Activated CD4-positive, alpha-beta T cell treated with anti-CD3 and anti-CD28 coated beads, Interleukin-2, amount 10 ng/mL, durations not matched to agents 7 days and 5 days (primary cell): ENCODE measurements around the gene LDLRAD4. TPM values are rescaled to one million over a fixed set of nuclear protein-coding genes. Genes with fewer than 3 reads are reported as not detected.

Experiments used
- CTCF ChIA-PET: fragments of 350-600 bp; sonication (Branson Sonifier 250); formaldehyde crosslinking; loops from one replicate; lab custom pipeline; 2021; ENCODE audit warnings: antibody characterized with exemption; lab: Charles Lee
- POLR2A ChIA-PET: fragments of 350-600 bp; sonication (Branson Sonifier 250); formaldehyde crosslinking; loops from one replicate; lab custom pipeline; 2021; ENCODE audit warnings: antibody characterized with exemption; lab: Charles Lee
- DNase-seq: peaks from one replicate; pipeline ENCODE4 v3.0.0-alpha.2; 2020
- H3K27ac Mint-ChIP-seq: one replicate; pipeline ENCODE4 v1.8.0; 2021; ENCODE audit warnings: mild to moderate bottlenecking, moderate library complexity, mixed read lengths
- H3K27me3 Mint-ChIP-seq: one replicate; pipeline ENCODE4 v1.8.0; 2021; ENCODE audit warnings: mixed read lengths
- H3K36me3 Mint-ChIP-seq: one replicate; pipeline ENCODE4 v1.8.0; 2021; ENCODE audit warnings: low read depth, mixed read lengths
- H3K4me1 Mint-ChIP-seq: one replicate; pipeline ENCODE4 v1.8.0; 2021; ENCODE audit warnings: mixed read lengths
- H3K4me3 Mint-ChIP-seq: one replicate; pipeline ENCODE4 v1.8.0; 2021; ENCODE audit warnings: mild to moderate bottlenecking, moderate library complexity, mixed read lengths
- H3K9me3 Mint-ChIP-seq: one replicate; pipeline ENCODE4 v1.8.0; 2021; ENCODE audit warnings: mixed read lengths
- total RNA-seq, 2 experiments: library from RNA; stranded (reverse); gene quantifications; one replicate each; pipeline ENCODE4 v1.2.3, GENCODE V29; 2021

Gene LDLRAD4
- total RNA-seq, 2 experiments from 2014 or later = 23.8 to 28.6 TPM

DNA sequence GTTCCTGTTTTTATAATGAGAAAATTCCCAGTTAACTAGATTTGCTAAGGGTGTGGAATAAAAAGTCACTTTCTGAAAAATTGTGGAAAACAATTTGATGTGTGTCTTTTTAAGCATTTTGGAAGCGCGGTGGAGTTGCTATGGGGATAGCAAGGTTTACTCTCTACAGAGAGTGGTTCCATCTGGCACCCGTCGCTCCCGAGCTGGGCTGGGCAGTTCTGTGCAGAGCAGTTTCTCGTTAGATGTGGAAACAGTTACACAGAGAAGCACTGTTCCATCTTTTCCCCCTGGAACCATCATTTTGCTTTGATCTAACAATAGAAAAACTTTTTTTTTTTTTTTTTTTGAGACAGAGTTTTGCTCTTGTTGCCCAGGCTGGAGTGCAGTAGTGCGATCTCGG, 17.4 kb downstream of the LDLRAD4 start:
- no peak overlapping the region for H3K27ac Mint-ChIP-seq
- no peaks in the 10 kb centered on the region for H3K9me3 Mint-ChIP-seq
- ChIA-PET POLR2A (no interaction called here), CTCF (interaction anchor here (1.2 kb wide), 1 partner anchor 9 kb away, joined by 3 read pairs; no protein-coding TSS in a partner anchor)
- H3K36me3 Mint-ChIP-seq = no peaks in the 10 kb centered on the region
- no peaks in the 10 kb centered on the region for H3K4me1 Mint-ChIP-seq
- no peak overlapping the region for H3K4me3 Mint-ChIP-seq
- DNase-seq = no peak
- no peaks in the 10 kb centered on the region for H3K27me3 Mint-ChIP-seq

DNA sequence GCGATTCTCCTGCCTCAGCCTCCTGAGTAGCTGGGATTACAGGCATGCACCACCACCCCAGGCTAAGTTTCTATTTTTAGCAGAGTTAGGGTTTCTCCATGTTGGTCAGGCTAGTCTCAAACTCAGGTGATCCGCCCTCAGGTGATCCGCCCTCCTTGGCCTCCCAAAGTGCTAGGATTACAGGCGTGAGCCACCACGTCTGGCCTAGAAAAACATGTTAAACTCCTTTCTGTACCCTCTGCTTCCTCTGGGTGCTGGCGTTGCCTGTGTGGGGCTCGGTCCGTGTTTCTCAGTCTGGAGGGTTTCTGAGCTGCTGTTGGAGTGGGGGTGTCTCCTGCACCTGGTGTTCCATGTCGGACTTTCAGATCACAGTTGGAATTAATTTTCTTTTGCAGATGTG, 17.9 kb downstream of the LDLRAD4 start:
- Mint-ChIP-seq H3K27ac (no peak overlapping the region), H3K4me1 (no peaks in the 10 kb centered on the region), H3K27me3 (no peaks in the 10 kb centered on the region), H3K9me3 (no peaks in the 10 kb centered on the region), H3K4me3 (no peak overlapping the region), H3K36me3 (no peaks in the 10 kb centered on the region)
- POLR2A ChIA-PET = no interaction called here
- DNase-seq = no peak
- CTCF ChIA-PET = interaction anchor here (1.2 kb wide), 1 partner anchor 8 kb away, joined by 3 read pairs; no protein-coding TSS in a partner anchor

GRCh38 chr18:13237073-13237472, 18.5 kb downstream of the LDLRAD4 start:
- Mint-ChIP-seq H3K27ac (no peak overlapping the region), H3K4me3 (no peak overlapping the region), H3K4me1 (no peaks in the 10 kb centered on the region), H3K9me3 (no peaks in the 10 kb centered on the region), H3K36me3 (no peaks in the 10 kb centered on the region), H3K27me3 (no peaks in the 10 kb centered on the region)
- DNase-seq = no peak
- CTCF ChIA-PET = interaction anchor here (1.2 kb wide), 1 partner anchor 8 kb away, joined by 3 read pairs; no protein-coding TSS in a partner anchor
- POLR2A ChIA-PET = no interaction called here

- Mint-ChIP-seq H3K4me3 (no peak overlapping the region), H3K36me3 (no peaks in the 10 kb centered on the region), H3K27ac (peak overlapping the region; percentile 14), H3K9me3 (no peaks in the 10 kb centered on the region), H3K4me1 (no peaks in the 10 kb centered on the region), H3K27me3 (no peaks in the 10 kb centered on the region)
- ChIA-PET POLR2A (no interaction called here), CTCF (no interaction called here)
- DNase-seq = no peak
Observed at GRCh38 chr18:13237641-13238040, 19.1 kb downstream of the LDLRAD4 start.

GRCh38 chr18:13239171-13239956, 20.8 kb downstream of the LDLRAD4 start:
- Mint-ChIP-seq H3K36me3 (no peaks in the 10 kb centered on the region), H3K4me1 (no peaks in the 10 kb centered on the region), H3K27ac (no peak overlapping the region), H3K9me3 (peaks cover 4% of the 10 kb centered on the region), H3K27me3 (no peaks in the 10 kb centered on the region), H3K4me3 (no peak overlapping the region)
- POLR2A ChIA-PET = no interaction called here
- CTCF ChIA-PET = interaction anchor here (0.6 to 1.3 kb wide), 2 partner anchors 8 to 9 kb away, joined by 3 read pairs; no protein-coding TSS in a partner anchor
- no peak for DNase-seq

DNA sequence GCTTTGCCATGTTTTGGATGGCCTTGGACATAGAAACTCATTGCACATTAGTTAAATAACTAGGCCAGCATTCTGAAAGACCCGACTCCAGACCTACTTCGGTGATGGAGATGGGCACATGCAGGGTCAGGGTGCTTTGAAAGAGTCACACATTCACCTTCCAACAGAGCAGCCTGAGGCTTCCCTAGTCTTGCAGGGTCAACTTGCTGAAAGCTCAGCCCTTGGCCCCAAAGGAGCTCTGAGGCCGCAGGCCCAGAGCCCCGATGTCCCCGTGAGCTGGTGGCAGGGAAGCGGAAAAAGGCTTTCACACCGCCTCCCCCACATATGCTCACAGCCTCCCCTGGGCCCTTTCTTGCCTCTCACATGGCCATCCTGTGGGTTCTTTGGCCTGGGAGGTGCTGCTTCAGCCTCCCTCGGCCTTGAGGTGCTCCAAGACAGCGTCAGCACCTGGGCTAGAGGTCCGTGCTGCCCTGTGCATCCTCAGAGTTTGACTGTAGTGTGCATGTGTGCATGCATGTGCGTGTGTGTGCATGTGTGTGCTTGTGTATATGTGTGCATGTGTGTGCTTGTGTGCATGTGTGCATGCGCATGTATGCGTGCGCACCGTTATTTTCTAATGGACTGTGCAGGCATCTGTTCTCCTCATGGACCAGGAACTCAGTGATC, 21.6 kb downstream of the LDLRAD4 start:
- Mint-ChIP-seq H3K36me3 (no peaks in the 10 kb centered on the region), H3K4me3 (no peak overlapping the region), H3K27ac (no peak overlapping the region), H3K4me1 (no peaks in the 10 kb centered on the region), H3K9me3 (peaks cover 4% of the 10 kb centered on the region), H3K27me3 (no peaks in the 10 kb centered on the region)
- DNase-seq = no peak
- ChIA-PET CTCF (no interaction called here), POLR2A (no interaction called here)

DNA sequence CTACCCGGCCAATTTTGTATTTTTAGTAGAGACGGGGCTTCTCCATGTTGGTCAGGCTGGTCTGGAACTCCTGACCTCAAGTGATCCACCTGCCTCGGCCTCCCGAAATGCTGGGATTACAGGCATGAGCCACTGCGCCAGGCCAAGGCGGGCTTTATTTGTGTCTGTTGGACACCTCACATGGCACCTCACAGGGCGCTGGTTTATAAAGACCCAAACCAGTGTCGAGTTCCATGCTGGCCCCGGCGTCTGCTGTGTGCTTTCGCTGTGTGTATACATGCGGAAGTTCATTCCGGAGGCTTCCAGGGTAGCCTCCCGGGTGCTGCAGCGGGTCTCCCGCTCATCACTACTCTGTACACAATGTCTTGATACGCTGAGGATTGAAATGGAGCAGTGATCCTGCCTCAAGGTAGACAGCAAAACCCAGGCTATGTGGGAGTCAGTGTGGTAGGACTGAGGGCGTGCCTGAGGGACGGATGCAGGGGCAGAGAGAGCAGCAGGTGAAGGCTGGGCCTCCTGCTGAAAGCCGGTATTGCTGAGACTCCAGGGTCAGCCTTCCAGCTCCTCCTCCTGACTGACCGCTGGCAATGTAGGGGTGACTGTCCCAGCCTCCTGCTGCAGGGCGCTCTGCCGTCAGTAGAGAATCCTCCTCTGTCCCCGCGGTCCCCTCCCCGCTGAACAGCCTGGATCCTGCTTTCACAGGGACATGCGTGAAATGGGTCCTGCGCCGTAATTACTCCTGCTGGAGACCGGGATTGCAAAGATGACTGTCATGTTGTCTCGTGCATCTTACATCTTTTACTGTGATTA, 22.7 kb downstream of the LDLRAD4 start:
- H3K9me3 Mint-ChIP-seq = peaks cover 4% of the 10 kb centered on the region
- ChIA-PET CTCF (interaction anchor here (0.7 kb wide), 1 partner anchor 61 kb away, joined by 4 read pairs; no protein-coding TSS in a partner anchor), POLR2A (no interaction called here)
- no peaks in the 10 kb centered on the region for H3K27me3 Mint-ChIP-seq
- no peaks in the 10 kb centered on the region for H3K4me1 Mint-ChIP-seq
- H3K4me3 Mint-ChIP-seq = no peak overlapping the region
- H3K27ac Mint-ChIP-seq = no peak overlapping the region
- no peaks in the 10 kb centered on the region for H3K36me3 Mint-ChIP-seq
- no peak for DNase-seq

- H3K4me1 Mint-ChIP-seq = no peaks in the 10 kb centered on the region
- H3K27ac Mint-ChIP-seq = no peak overlapping the region
- DNase-seq = no peak
- H3K4me3 Mint-ChIP-seq = no peak overlapping the region
- H3K36me3 Mint-ChIP-seq = no peaks in the 10 kb centered on the region
- H3K27me3 Mint-ChIP-seq = no peaks in the 10 kb centered on the region
- ChIA-PET CTCF (no interaction called here), POLR2A (no interaction called here)
- peaks cover 4% of the 10 kb centered on the region for H3K9me3 Mint-ChIP-seq
Observed at GRCh38 chr18:13241893-13242175, 23.3 kb downstream of the LDLRAD4 start.

GRCh38 chr18:13242797-13243196, 24.2 kb downstream of the LDLRAD4 start:
- H3K9me3 Mint-ChIP-seq = peaks cover 4% of the 10 kb centered on the region
- DNase-seq = no peak
- ChIA-PET POLR2A (no interaction called here), CTCF (interaction anchor here (0.6 kb wide), 1 partner anchor 29 kb away, joined by 3 read pairs; no protein-coding TSS in a partner anchor)
- no peak overlapping the region for H3K27ac Mint-ChIP-seq
- H3K4me3 Mint-ChIP-seq = no peak overlapping the region
- no peaks in the 10 kb centered on the region for H3K36me3 Mint-ChIP-seq
- no peaks in the 10 kb centered on the region for H3K4me1 Mint-ChIP-seq
- no peaks in the 10 kb centered on the region for H3K27me3 Mint-ChIP-seq

DNA sequence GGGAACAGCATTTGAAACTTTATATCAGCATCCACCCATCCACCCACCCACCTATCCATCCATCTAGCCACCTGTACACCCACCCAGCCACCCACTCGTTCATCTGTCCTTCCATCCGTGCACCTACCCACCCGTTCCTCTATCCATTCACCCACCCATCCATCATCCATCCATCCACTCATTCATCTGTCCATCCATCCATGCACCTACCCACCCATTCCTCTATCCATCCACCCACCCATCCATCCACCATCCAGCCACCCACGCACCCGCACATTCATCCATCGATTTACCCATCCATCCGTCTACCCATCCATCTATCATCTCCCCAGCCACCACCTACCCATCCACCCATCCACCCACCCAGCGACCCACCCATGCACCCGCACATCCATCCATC, 24.8 kb downstream of the LDLRAD4 start:
- Mint-ChIP-seq H3K4me3 (no peak overlapping the region), H3K27ac (no peak overlapping the region), H3K4me1 (no peaks in the 10 kb centered on the region), H3K36me3 (no peaks in the 10 kb centered on the region), H3K9me3 (peaks cover 4% of the 10 kb centered on the region), H3K27me3 (no peaks in the 10 kb centered on the region)
- ChIA-PET CTCF (no interaction called here), POLR2A (no interaction called here)
- DNase-seq = no peak

GRCh38 chr18:13244135-13244534, 25.6 kb downstream of the LDLRAD4 start:
- Mint-ChIP-seq H3K27me3 (no peaks in the 10 kb centered on the region), H3K4me3 (no peak overlapping the region), H3K27ac (no peak overlapping the region), H3K36me3 (no peaks in the 10 kb centered on the region), H3K4me1 (no peaks in the 10 kb centered on the region), H3K9me3 (peaks cover 4% of the 10 kb centered on the region)
- DNase-seq = no peak
- POLR2A ChIA-PET = no interaction called here
- CTCF ChIA-PET = interaction anchor here (1.4 kb wide), 1 partner anchor 8 kb away, joined by 3 read pairs; no protein-coding TSS in a partner anchor

GRCh38 chr18:13245481-13246000, 27.0 kb downstream of the LDLRAD4 start:
- no peak overlapping the region for H3K27ac Mint-ChIP-seq
- H3K4me1 Mint-ChIP-seq = no peaks in the 10 kb centered on the region
- ChIA-PET POLR2A (no interaction called here), CTCF (interaction anchor here (1.4 kb wide), 1 partner anchor 9 kb away, joined by 3 read pairs; no protein-coding TSS in a partner anchor)
- peaks cover 4% of the 10 kb centered on the region for H3K9me3 Mint-ChIP-seq
- no peaks in the 10 kb centered on the region for H3K27me3 Mint-ChIP-seq
- DNase-seq = no peak
- peaks cover 2% of the 10 kb centered on the region for H3K36me3 Mint-ChIP-seq
- no peak overlapping the region for H3K4me3 Mint-ChIP-seq
